HG03039 (cell line): Measurements from ENCODE around the gene TWNK.
"Not testable (repeated sequence)": the region's sequence is repeated elsewhere in the genome, so short reads cannot be mapped to it uniquely, and the experiment has no call there.

Source experiments
- ATAC-seq: cut with Tn5 transposase; IDR thresholded peaks from one replicate; pipeline ENCODE4 v1.9.1; 2021; ENCODE audit warnings: mild to moderate bottlenecking, moderate library complexity; ENCODE audit not compliant: unreplicated experiment

Gene TWNK

GRCh38 chr10:100972904-100973535 lies 14.3 kb upstream of the TWNK start:
- ATAC-seq, result no peak

- not testable (repeated sequence) for ATAC-seq
Observed at GRCh38 chr10:100975397-100975796, 11.9 kb upstream of the TWNK start.

GRCh38 chr10:100976906-100977305 lies 10.4 kb upstream of the TWNK start:
- ATAC-seq, result no peak

- ATAC-seq, result no peak
Observed at GRCh38 chr10:100977436-100977835, 9.9 kb upstream of the TWNK start.

GRCh38 chr10:100978121-100978900 lies 9.0 kb upstream of the TWNK start:
- no peak for ATAC-seq

GRCh38 chr10:100978901-100979195 lies 8.5 kb upstream of the TWNK start:
- ATAC-seq, result no peak

- ATAC-seq, result no peak
Observed at GRCh38 chr10:100979791-100980272, 7.5 kb upstream of the TWNK start.

GRCh38 chr10:100980311-100980710 lies 7.0 kb upstream of the TWNK start:
- ATAC-seq, result no peak

GRCh38 chr10:100980711-100981110 lies 6.6 kb upstream of the TWNK start:
- ATAC-seq, result no peak

GRCh38 chr10:100981178-100981772 lies 6.1 kb upstream of the TWNK start:
- ATAC-seq, result no peak

GRCh38 chr10:100982916-100983830 lies 4.2 kb upstream of the TWNK start:
- no peak for ATAC-seq

- ATAC-seq, result no peak
Observed at GRCh38 chr10:100983868-100984671, 3.3 kb upstream of the TWNK start.

GRCh38 chr10:100984672-100985177 lies 2.6 kb upstream of the TWNK start:
- ATAC-seq, result no peak

GRCh38 chr10:100985336-100985735 lies 2.0 kb upstream of the TWNK start:
- no peak for ATAC-seq

GRCh38 chr10:100986623-100986951 lies 756 bp upstream of the TWNK start:
- ATAC-seq, result no peak

- ATAC-seq, result no peak
Observed at GRCh38 chr10:100987685-100988049, 324 bp downstream of the TWNK start.

- no peak for ATAC-seq
Observed at GRCh38 chr10:100988166-100988565, 823 bp downstream of the TWNK start.

- no peak for ATAC-seq
Observed at GRCh38 chr10:100989088-100989487, 1.7 kb downstream of the TWNK start.

GRCh38 chr10:100993986-100994708 lies 6.8 kb downstream of the TWNK start:
- no peak for ATAC-seq

GRCh38 chr10:100995181-100995580 lies 7.8 kb downstream of the TWNK start:
- no peak for ATAC-seq
